RPMI8226 (cell line): ENCODE data around the gene TSPAN18.

Source experiments
- DNase-seq: peaks from one replicate; pipeline ENCODE4 v3.0.0-alpha.2; 2015

The TSPAN18 gene

GRCh38 chr11:44950031-44950624 lies 223.4 kb downstream of the TSPAN18 start:
- no peak for DNase-seq

GRCh38 chr11:44950625-44951476 lies 224.1 kb downstream of the TSPAN18 start, which contains the start of gene TP53I11:
Gene TP53I11, minus strand, starts transcription at chr11:44950883. Its CDS starts 12,548 bp downstream, at chr11:44938335.
- peak; percentile 43 for DNase-seq

GRCh38 chr11:44952082-44952481 lies 225.3 kb downstream of the TSPAN18 start:
- no peak for DNase-seq

GRCh38 chr11:44952500-44953260 lies 225.9 kb downstream of the TSPAN18 start:
- no peak for DNase-seq

- no peak for DNase-seq
These were observed 227.5 kb downstream of the TSPAN18 start for GRCh38 chr11:44954051-44954906.

- no peak for DNase-seq
These were observed 228.4 kb downstream of the TSPAN18 start for GRCh38 chr11:44955015-44955738.

- DNase-seq: no peak
These were observed 230.3 kb downstream of the TSPAN18 start for GRCh38 chr11:44957040-44957515.

GRCh38 chr11:44957776-44958564 lies 231.2 kb downstream of the TSPAN18 start:
- DNase-seq: peak; percentile 51

- DNase-seq: no peak
These were observed 232.3 kb downstream of the TSPAN18 start for GRCh38 chr11:44959064-44959463.

GRCh38 chr11:44960200-44960845 lies 233.6 kb downstream of the TSPAN18 start:
- DNase-seq: no peak

- no peak for DNase-seq
These were observed 235.7 kb downstream of the TSPAN18 start for GRCh38 chr11:44962464-44962863.

GRCh38 chr11:44963136-44963535 lies 236.4 kb downstream of the TSPAN18 start:
- no peak for DNase-seq

GRCh38 chr11:44963948-44964347 lies 237.2 kb downstream of the TSPAN18 start:
- no peak for DNase-seq

- no peak for DNase-seq
These were observed 237.9 kb downstream of the TSPAN18 start for GRCh38 chr11:44964526-44965209.

GRCh38 chr11:44966694-44967093 lies 239.9 kb downstream of the TSPAN18 start:
- no peak for DNase-seq

- DNase-seq: no peak
These were observed 241.3 kb downstream of the TSPAN18 start for GRCh38 chr11:44967930-44968496.

GRCh38 chr11:44968510-44968909 lies 241.7 kb downstream of the TSPAN18 start:
- DNase-seq: no peak

GRCh38 chr11:44969651-44970252 lies 243.0 kb downstream of the TSPAN18 start:
- DNase-seq: no peak

- no peak for DNase-seq
These were observed 243.5 kb downstream of the TSPAN18 start for GRCh38 chr11:44970293-44970692.
